Smooth muscle cell of the umbilical artery (primary cell): ENCODE data around the gene MGLL. TPM values are rescaled to one million over a fixed set of nuclear protein-coding genes. Genes with fewer than 3 reads are reported as not detected.

Experiments
- total RNA-seq: library from RNA; depleted of rRNA; stranded (reverse); fragments of >200 nt; gene quantifications from 2 replicates; pipeline ENCODE4 v1.2.3, GENCODE V29; 2014

The MGLL gene
- total RNA-seq = 8.9 and 25.0 TPM in 2 replicates

DNA sequence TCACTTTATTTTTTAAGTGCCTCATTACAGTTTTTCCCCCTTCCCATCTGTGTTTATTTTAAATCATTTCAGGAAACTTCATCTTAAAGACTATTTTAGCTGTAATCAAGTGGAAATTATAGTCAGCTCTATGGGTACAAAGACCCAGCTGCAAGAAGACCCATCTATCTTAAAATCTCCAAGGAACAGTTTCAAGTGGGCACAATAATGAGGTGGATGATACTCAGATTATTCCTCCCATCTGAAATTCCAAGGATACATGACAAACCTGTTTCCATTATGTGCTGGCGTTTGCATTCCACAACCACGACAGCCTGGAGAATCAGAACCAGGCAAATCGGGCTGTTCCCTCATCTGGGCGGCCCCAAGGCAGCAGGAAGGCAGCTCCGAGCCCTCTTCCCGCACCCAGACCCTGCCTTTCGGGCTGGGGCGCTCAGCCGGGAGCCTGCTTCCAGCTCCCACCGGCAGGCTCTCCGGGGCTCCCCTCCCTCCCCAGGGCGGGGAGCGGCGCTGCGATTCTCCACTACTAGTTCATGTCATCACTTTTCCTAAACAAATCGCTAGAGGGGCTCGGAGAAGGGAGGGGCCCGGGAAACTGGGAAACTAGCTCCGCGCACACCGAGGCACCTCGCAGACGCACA, at the start of gene MGLL:
Gene MGLL, minus strand, starts transcription at position 475 of the 641 bp plus-strand sequence. Its CDS starts 197 bp downstream, at position 278.

GRCh38 chr3:127672429-127673190, 149.7 kb downstream of the MGLL start, which contains the start of gene ABTB1:
Gene ABTB1, plus strand, starts transcription at chr3:127672952. Its CDS starts 74 bp downstream, at chr3:127673026.

Other genes starting within 250 kb of the MGLL start
- 32.4 and 44.2 TPM in 2 replicates for gene TPRA1, start 231.8 kb downstream of the MGLL start, total RNA-seq
- gene MCM2, start 224.1 kb downstream of the MGLL start, total RNA-seq = 10.4 and 48.3 TPM in 2 replicates
- 6.8 and 10.9 TPM in 2 replicates for gene PODXL2, start 193.3 kb downstream of the MGLL start, total RNA-seq
- 7.3 and 8.6 TPM in 2 replicates for gene ABTB1, start 149.6 kb downstream of the MGLL start, total RNA-seq
- not detected in 2 replicates for gene KBTBD12, start 92.7 kb upstream of the MGLL start, total RNA-seq
- gene SEC61A1, start 229.9 kb upstream of the MGLL start, total RNA-seq = 383 and 483 TPM in 2 replicates